ENCODE data around the gene MIGA2. TPM values are rescaled to one million over a fixed set of nuclear protein-coding genes. Genes with fewer than 3 reads are reported as not detected.

The MIGA2 gene
- total RNA-seq, 1 experiment from 2014 or later, result 10.2 TPM

GRCh38 chr9:129008469-129008965 is 27.9 kb upstream of the MIGA2 start:
- DNase-seq, result no peak
- Histone ChIP-seq H3K27ac (ENCODE audit: low read length) (no peak overlapping the region), H4K20me1 (ENCODE audit: insufficient read depth, low read depth, low read length) (peaks cover 5% of the 10 kb centered on the region; the same call in 1 of the 2 replicates), H3K4me1 (ENCODE audit: low read length) (peaks cover 5% of the 10 kb centered on the region; the same call in 1 of the 2 replicates), H3K9me3 (ENCODE audit: low read length) (no peaks in the 10 kb centered on the region), H3K9ac (ENCODE audit: low read length) (no peak overlapping the region), H3K36me3 (ENCODE audit: insufficient read depth, low read length) (peaks cover 20% of the 10 kb centered on the region; the same call in 1 of the 2 replicates), H3K27me3 (ENCODE audit: low read length) (no peaks in the 10 kb centered on the region), H3K4me2 (ENCODE audit: low read depth, low read length, poor library complexity, severe bottlenecking) (no peak overlapping the region), H2AFZ (ENCODE audit: low read length) (no peak overlapping the region), H3K9me2 (replicated peaks; ENCODE audit: insufficient read depth, low read length) (no peaks in the 10 kb centered on the region), H3K4me3 (ENCODE audit: low read length) (no peak overlapping the region), H3K79me2 (ENCODE audit: low read length) (no peaks in the 10 kb centered on the region)

DNA sequence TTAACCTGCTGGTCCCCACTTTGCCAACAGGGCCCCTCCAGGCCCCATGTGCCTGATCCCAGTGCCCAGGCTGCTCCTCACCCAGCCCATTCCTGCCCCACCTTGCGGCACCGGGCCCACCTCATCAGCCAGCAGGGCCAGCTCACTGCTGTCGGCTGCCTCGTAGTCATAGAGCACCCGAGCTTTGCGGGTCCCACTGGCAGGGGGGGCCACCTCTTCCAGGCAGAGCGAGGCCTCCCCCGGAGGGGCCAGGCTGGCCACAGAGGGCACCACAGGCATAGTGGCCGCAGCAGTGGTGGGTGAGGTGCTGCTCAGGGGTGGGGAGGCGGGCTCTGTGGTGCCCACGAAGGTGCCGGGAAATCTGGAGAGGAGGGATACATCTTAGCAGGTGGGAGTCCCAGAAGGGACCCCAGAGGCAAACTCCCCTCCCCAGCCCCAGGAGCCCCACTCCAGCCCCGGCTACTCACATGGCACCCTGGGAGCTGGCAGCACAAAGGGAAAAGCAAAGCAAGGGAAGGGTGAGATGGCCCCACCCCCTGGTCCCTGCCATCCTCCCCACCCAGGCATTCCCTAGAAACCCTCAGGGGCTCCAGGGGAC is 27.3 kb upstream of the MIGA2 start:
- Histone ChIP-seq H3K9ac (ENCODE audit: low read length) (no peak overlapping the region), H4K20me1 (ENCODE audit: insufficient read depth, low read depth, low read length) (peaks cover 5% of the 10 kb centered on the region; the same call in 1 of the 2 replicates), H3K79me2 (ENCODE audit: low read length) (no peaks in the 10 kb centered on the region), H2AFZ (ENCODE audit: low read length) (no peak overlapping the region), H3K27me3 (ENCODE audit: low read length) (no peaks in the 10 kb centered on the region), H3K36me3 (ENCODE audit: insufficient read depth, low read length) (peaks cover 20% of the 10 kb centered on the region; the same call in 1 of the 2 replicates), H3K4me3 (ENCODE audit: low read length) (no peak overlapping the region), H3K9me2 (replicated peaks; ENCODE audit: insufficient read depth, low read length) (no peaks in the 10 kb centered on the region), H3K9me3 (ENCODE audit: low read length) (no peaks in the 10 kb centered on the region), H3K27ac (ENCODE audit: low read length) (no peak overlapping the region), H3K4me1 (ENCODE audit: low read length) (peaks cover 5% of the 10 kb centered on the region; the same call in 1 of the 2 replicates), H3K4me2 (ENCODE audit: low read depth, low read length, poor library complexity, severe bottlenecking) (no peak overlapping the region)
- no peak for DNase-seq

DNA sequence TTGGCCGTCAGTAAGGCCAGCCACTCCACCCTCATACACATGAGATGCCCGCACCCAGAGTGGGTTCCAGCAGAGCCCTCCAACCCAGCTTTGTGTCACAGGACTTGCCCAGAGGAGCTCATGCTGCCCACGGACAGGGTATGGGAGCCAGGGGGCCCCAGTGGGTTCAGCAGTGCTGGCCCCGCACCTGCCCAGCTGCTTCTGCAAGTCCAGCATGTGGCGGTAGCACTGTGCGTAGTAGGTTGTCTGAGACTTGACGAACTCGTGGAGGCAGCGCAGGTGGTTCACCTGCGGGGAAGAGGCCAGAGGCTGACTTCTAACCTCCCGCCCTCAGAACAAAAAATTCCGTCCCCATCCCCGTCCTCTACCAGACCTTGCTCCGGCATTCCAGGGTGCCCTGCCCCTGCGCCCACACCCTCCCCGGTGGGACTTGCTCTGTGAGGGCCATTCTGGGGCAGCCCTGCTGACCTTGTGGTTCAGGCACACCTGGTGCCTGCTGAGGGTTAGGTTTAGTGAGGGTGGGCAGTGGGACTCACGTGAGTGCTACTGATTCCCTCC is 26.8 kb upstream of the MIGA2 start:
- Histone ChIP-seq H3K4me1 (ENCODE audit: low read length) (peaks cover 5% of the 10 kb centered on the region; the same call in 1 of the 2 replicates), H3K36me3 (ENCODE audit: insufficient read depth, low read length) (peaks cover 20% of the 10 kb centered on the region; the same call in 1 of the 2 replicates), H4K20me1 (ENCODE audit: insufficient read depth, low read depth, low read length) (peaks cover 5% of the 10 kb centered on the region; the same call in 1 of the 2 replicates), H3K79me2 (ENCODE audit: low read length) (no peaks in the 10 kb centered on the region), H3K4me2 (ENCODE audit: low read depth, low read length, poor library complexity, severe bottlenecking) (no peak overlapping the region), H3K27ac (ENCODE audit: low read length) (no peak overlapping the region), H3K9me3 (ENCODE audit: low read length) (no peaks in the 10 kb centered on the region), H3K27me3 (ENCODE audit: low read length) (no peaks in the 10 kb centered on the region), H3K9ac (ENCODE audit: low read length) (no peak overlapping the region), H3K9me2 (replicated peaks; ENCODE audit: insufficient read depth, low read length) (no peaks in the 10 kb centered on the region), H2AFZ (ENCODE audit: low read length) (no peak overlapping the region), H3K4me3 (ENCODE audit: low read length) (no peak overlapping the region)
- DNase-seq, result no peak

DNA sequence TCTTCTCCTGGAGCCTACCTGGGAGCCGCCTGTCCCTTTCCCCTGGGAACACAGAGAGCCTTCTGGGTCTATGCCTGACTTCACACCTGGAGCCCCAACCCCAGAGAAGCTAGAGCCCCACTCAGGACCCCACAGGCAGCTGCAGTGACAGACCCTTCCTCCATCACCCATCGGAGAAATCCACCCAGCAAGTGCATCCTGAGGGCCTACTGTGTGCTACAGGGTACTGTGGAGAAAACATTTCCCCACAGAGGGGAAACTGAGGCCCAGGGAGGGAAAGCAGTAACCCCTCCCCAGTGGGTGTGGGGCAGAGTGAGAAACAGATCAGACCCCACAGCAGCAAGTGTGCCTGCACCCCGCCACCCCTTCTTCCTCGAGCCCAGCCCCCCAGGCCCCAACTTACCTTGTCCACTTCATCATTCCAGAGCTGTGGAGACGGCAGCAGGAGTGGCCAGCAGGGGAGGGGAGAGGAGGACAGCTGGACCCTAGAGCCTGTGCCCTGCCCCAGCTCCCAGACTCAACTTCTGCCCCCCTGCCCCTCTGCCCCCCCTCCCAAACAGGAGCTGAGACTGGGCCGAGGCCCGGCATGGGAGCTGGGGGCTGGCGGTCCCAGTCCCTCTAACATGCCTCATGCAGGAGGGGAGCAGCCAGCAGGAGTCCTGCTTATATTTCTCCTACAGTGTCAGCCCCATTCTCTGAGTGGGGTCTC is 26.0 kb upstream of the MIGA2 start:
- H3K27me3 ChIP-seq (ENCODE audit: low read length), result no peaks in the 10 kb centered on the region
- H2AFZ ChIP-seq (ENCODE audit: low read length), result no peak overlapping the region
- no peaks in the 10 kb centered on the region for H3K9me3 ChIP-seq (ENCODE audit: low read length)
- H3K4me1 ChIP-seq (ENCODE audit: low read length), result peaks cover 3% of the 10 kb centered on the region; the same call in 1 of the 2 replicates
- H3K4me2 ChIP-seq (ENCODE audit: low read depth, low read length, poor library complexity, severe bottlenecking), result no peak overlapping the region
- no peak for DNase-seq
- no peak overlapping the region for H3K9ac ChIP-seq (ENCODE audit: low read length)
- no peak overlapping the region for H3K27ac ChIP-seq (ENCODE audit: low read length)
- no peaks in the 10 kb centered on the region for H3K9me2 ChIP-seq (replicated peaks; ENCODE audit: insufficient read depth, low read length)
- peaks cover 16% of the 10 kb centered on the region; the same call in 1 of the 2 replicates for H3K36me3 ChIP-seq (ENCODE audit: insufficient read depth, low read length)
- H3K4me3 ChIP-seq (ENCODE audit: low read length), result no peak overlapping the region
- H3K79me2 ChIP-seq (ENCODE audit: low read length), result no peaks in the 10 kb centered on the region
- H4K20me1 ChIP-seq (ENCODE audit: insufficient read depth, low read depth, low read length), result peaks cover 5% of the 10 kb centered on the region; the same call in 1 of the 2 replicates

DNA sequence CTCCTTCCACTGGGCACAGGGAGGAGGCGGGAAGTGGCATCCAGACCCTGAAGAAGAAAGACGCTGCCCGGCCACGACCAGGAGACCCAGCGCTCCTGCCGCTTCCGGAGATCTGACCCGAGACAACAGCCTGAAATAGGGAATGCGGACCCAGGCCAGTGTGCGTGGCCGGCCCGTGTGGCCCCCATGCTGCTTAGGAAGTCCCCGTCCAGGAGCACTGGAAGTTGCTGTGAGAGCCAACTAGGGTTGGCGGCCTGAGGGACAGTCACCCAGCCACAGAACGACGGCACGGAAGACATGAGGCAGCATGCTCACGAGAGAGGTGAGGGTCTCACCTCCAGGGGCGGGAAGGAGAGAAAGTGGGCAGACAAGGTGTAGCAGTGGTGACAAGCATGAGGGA is 25.3 kb upstream of the MIGA2 start:
- Histone ChIP-seq H3K9me3 (ENCODE audit: low read length) (no peaks in the 10 kb centered on the region), H3K9ac (ENCODE audit: low read length) (no peak overlapping the region), H4K20me1 (ENCODE audit: insufficient read depth, low read depth, low read length) (peaks cover 5% of the 10 kb centered on the region; the same call in 1 of the 2 replicates), H3K4me1 (ENCODE audit: low read length) (no peaks in the 10 kb centered on the region), H3K36me3 (ENCODE audit: insufficient read depth, low read length) (peaks cover 9% of the 10 kb centered on the region; the same call in 1 of the 2 replicates), H3K9me2 (replicated peaks; ENCODE audit: insufficient read depth, low read length) (no peaks in the 10 kb centered on the region), H2AFZ (ENCODE audit: low read length) (no peak overlapping the region), H3K27me3 (ENCODE audit: low read length) (no peaks in the 10 kb centered on the region), H3K27ac (ENCODE audit: low read length) (no peak overlapping the region), H3K79me2 (ENCODE audit: low read length) (no peaks in the 10 kb centered on the region), H3K4me3 (ENCODE audit: low read length) (no peak overlapping the region), H3K4me2 (ENCODE audit: low read depth, low read length, poor library complexity, severe bottlenecking) (no peak overlapping the region)
- no peak for DNase-seq

GRCh38 chr9:129011761-129012181 is 24.7 kb upstream of the MIGA2 start:
- Histone ChIP-seq H3K36me3 (ENCODE audit: insufficient read depth, low read length) (peaks cover 9% of the 10 kb centered on the region; the same call in 1 of the 2 replicates), H3K4me2 (ENCODE audit: low read depth, low read length, poor library complexity, severe bottlenecking) (no peak overlapping the region)
- no peak for DNase-seq

GRCh38 chr9:129012343-129012742 is 24.1 kb upstream of the MIGA2 start:
- H3K36me3 ChIP-seq (ENCODE audit: insufficient read depth, low read length), result peaks cover 3% of the 10 kb centered on the region; the same call in 1 of the 2 replicates
- no peaks in the 10 kb centered on the region for H3K27me3 ChIP-seq (ENCODE audit: low read length)

More at GRCh38 chr9:129011761-129012181, 24.7 kb upstream of the MIGA2 start:
- H3K9me3 ChIP-seq (ENCODE audit: low read length), result no peaks in the 10 kb centered on the region
- H3K27ac ChIP-seq (ENCODE audit: low read length), result no peak overlapping the region
- no peaks in the 10 kb centered on the region for H3K9me2 ChIP-seq (replicated peaks; ENCODE audit: insufficient read depth, low read length)
- H3K9ac ChIP-seq (ENCODE audit: low read length), result no peak overlapping the region
- no peaks in the 10 kb centered on the region for H3K4me1 ChIP-seq (ENCODE audit: low read length)
- no peak overlapping the region for H3K4me3 ChIP-seq (ENCODE audit: low read length)
- no peak overlapping the region for H2AFZ ChIP-seq (ENCODE audit: low read length)
- H4K20me1 ChIP-seq (ENCODE audit: insufficient read depth, low read depth, low read length), result peaks cover 5% of the 10 kb centered on the region; the same call in 1 of the 2 replicates
- no peaks in the 10 kb centered on the region for H3K27me3 ChIP-seq (ENCODE audit: low read length)
- H3K79me2 ChIP-seq (ENCODE audit: low read length), result no peaks in the 10 kb centered on the region

More at GRCh38 chr9:129012343-129012742, 24.1 kb upstream of the MIGA2 start:
- H2AFZ ChIP-seq (ENCODE audit: low read length), result no peak overlapping the region
- H3K4me2 ChIP-seq (ENCODE audit: low read depth, low read length, poor library complexity, severe bottlenecking), result no peak overlapping the region
- H3K9me3 ChIP-seq (ENCODE audit: low read length), result no peaks in the 10 kb centered on the region
- no peaks in the 10 kb centered on the region for H3K79me2 ChIP-seq (ENCODE audit: low read length)
- H3K27ac ChIP-seq (ENCODE audit: low read length), result no peak overlapping the region
- no peaks in the 10 kb centered on the region for H3K4me1 ChIP-seq (ENCODE audit: low read length)
- no peaks in the 10 kb centered on the region for H3K9me2 ChIP-seq (replicated peaks; ENCODE audit: insufficient read depth, low read length)
- H4K20me1 ChIP-seq (ENCODE audit: insufficient read depth, low read depth, low read length), result peaks cover 1% of the 10 kb centered on the region; the same call in 1 of the 2 replicates
- DNase-seq, result no peak
- H3K4me3 ChIP-seq (ENCODE audit: low read length), result no peak overlapping the region
- no peak overlapping the region for H3K9ac ChIP-seq (ENCODE audit: low read length)

All from Karpas-422 (cell line).